ENCODE results near the gene CDH23.

- TF ChIP-seq CTCF (IDR thresholded peaks at IDR 0.05) (no peak), POLR2A (IDR thresholded peaks at IDR 0.05) (no peak), EP300 (IDR thresholded peaks at IDR 0.05) (no peak)
Observed at GRCh38 chr10:71443676-71444075, 47.0 kb downstream of the CDH23 start.

Measured in suprapubic skin (tissue), 3 donors.